GM21786 (cell line): ENCODE data around the gene RAB26.
"Not testable (repeated sequence)": the region's sequence is repeated elsewhere in the genome, so short reads cannot be mapped to it uniquely, and the experiment has no call there.

Source experiments
- ATAC-seq: cut with Tn5 transposase; IDR thresholded peaks from one replicate; pipeline ENCODE4 v1.9.1; 2021; ENCODE audit not compliant: unreplicated experiment

RAB26 gene

GRCh38 chr16:2147981-2148671 is at the start of gene RAB26:
Gene RAB26 (plus strand): TSS chr16:2148625. CDS start chr16:2148784, 159 bp downstream.
- no peak for ATAC-seq

- ATAC-seq, result not testable (repeated sequence)
These were observed 46.8 kb upstream of the RAB26 start for GRCh38 chr16:2101581-2101980.

GRCh38 chr16:2102471-2102870 is 46.0 kb upstream of the RAB26 start:
- no peak for ATAC-seq

GRCh38 chr16:2104464-2104863 is 44.0 kb upstream of the RAB26 start:
- not testable (repeated sequence) for ATAC-seq

GRCh38 chr16:2105291-2105690 is 43.1 kb upstream of the RAB26 start:
- not testable (repeated sequence) for ATAC-seq

- ATAC-seq, result not testable (repeated sequence)
These were observed 42.7 kb upstream of the RAB26 start for GRCh38 chr16:2105769-2106168.

- not testable (repeated sequence) for ATAC-seq
These were observed 42.2 kb upstream of the RAB26 start for GRCh38 chr16:2106211-2106610.

GRCh38 chr16:2107121-2107790 is 41.2 kb upstream of the RAB26 start:
- ATAC-seq, result not testable (repeated sequence)

GRCh38 chr16:2107791-2108125 is 40.7 kb upstream of the RAB26 start:
- ATAC-seq, result not testable (repeated sequence)

GRCh38 chr16:2108446-2109270 is 39.8 kb upstream of the RAB26 start:
- ATAC-seq, result not testable (repeated sequence)

GRCh38 chr16:2109271-2109580 is 39.2 kb upstream of the RAB26 start:
- not testable (repeated sequence) for ATAC-seq

GRCh38 chr16:2109872-2110271 is 38.6 kb upstream of the RAB26 start:
- ATAC-seq, result not testable (repeated sequence)

GRCh38 chr16:2110332-2111008 is 38.0 kb upstream of the RAB26 start:
- ATAC-seq, result not testable (repeated sequence)

- ATAC-seq, result not testable (repeated sequence)
These were observed 37.4 kb upstream of the RAB26 start for GRCh38 chr16:2111009-2111353.

GRCh38 chr16:2111412-2112335 is 36.8 kb upstream of the RAB26 start:
- not testable (repeated sequence) for ATAC-seq

GRCh38 chr16:2112539-2113106 is 35.8 kb upstream of the RAB26 start:
- not testable (repeated sequence) for ATAC-seq

- not testable (repeated sequence) for ATAC-seq
These were observed 34.2 kb upstream of the RAB26 start for GRCh38 chr16:2114225-2114624.

GRCh38 chr16:2114885-2115590 is 33.4 kb upstream of the RAB26 start:
- ATAC-seq, result not testable (repeated sequence)

- ATAC-seq, result no peak
These were observed 32.8 kb upstream of the RAB26 start for GRCh38 chr16:2115591-2115973.
